Hepatocyte (in vitro differentiated cells): ENCODE data around the gene IQCH. TPM values are rescaled to one million over a fixed set of nuclear protein-coding genes. Genes with fewer than 3 reads are reported as not detected.

Source experiments
- DNase-seq: peaks from one replicate; pipeline ENCODE4 v3.0.0-alpha.2; 2016; ENCODE audit warnings: low spot score
- H2AFZ ChIP-seq: fragments of 200-600 bp; sonication (generic); 2 replicates; pipeline ENCODE4 v1.6.0; 2016; ENCODE audit warnings: antibody characterized with exemption, mild to moderate bottlenecking
- H3K27ac ChIP-seq: fragments of 200-600 bp; sonication (generic); 2 replicates; pipeline ENCODE4 v1.5.1; 2016; ENCODE audit warnings: mild to moderate bottlenecking
- H3K27me3 ChIP-seq: fragments of 200-600 bp; sonication (generic); 2 replicates; pipeline ENCODE4 v1.6.1; 2016
- H3K36me3 ChIP-seq: fragments of 200-600 bp; sonication (generic); replicated peaks from 2 replicates; pipeline ENCODE4 v1.5.1; 2016; ENCODE audit warnings: low read depth; ENCODE audit not compliant: insufficient read depth
- H3K4me1 ChIP-seq: fragments of 200-600 bp; sonication (generic); 2 replicates; pipeline ENCODE4 v1.5.1; 2016; ENCODE audit warnings: mild to moderate bottlenecking, moderate library complexity; ENCODE audit not compliant: insufficient read depth
- H3K4me2 ChIP-seq: fragments of 200-600 bp; sonication (generic); 2 replicates; pipeline ENCODE4 v1.6.0; 2016
- H3K4me3 ChIP-seq: fragments of 200-600 bp; sonication (generic); 2 replicates; pipeline ENCODE4 v1.5.1; 2016; ENCODE audit warnings: mild to moderate bottlenecking
- H3K79me2 ChIP-seq: fragments of 200-600 bp; sonication (generic); 2 replicates; pipeline ENCODE4 v1.6.0; 2017; ENCODE audit warnings: mild to moderate bottlenecking
- H3K9me2 ChIP-seq: fragments of 200-600 bp; sonication (generic); replicated peaks from 2 replicates; pipeline ENCODE4 v1.6.0; 2017; ENCODE audit warnings: mild to moderate bottlenecking; ENCODE audit not compliant: insufficient read depth
- H3K9me3 ChIP-seq: fragments of 200-600 bp; sonication (generic); 2 replicates; pipeline ENCODE4 v1.5.1; 2016; ENCODE audit warnings: low read depth, mild to moderate bottlenecking
- H4K20me1 ChIP-seq: fragments of 200-600 bp; sonication (generic); 2 replicates; pipeline ENCODE4 v1.6.0; 2016; ENCODE audit warnings: mild to moderate bottlenecking; ENCODE audit not compliant: insufficient read depth, poor library complexity, severe bottlenecking
- CTCF ChIP-seq: fragments of 200-600 bp; sonication (generic); IDR thresholded peaks from 2 replicates; pipeline ENCODE4 v1.5.1; 2016; ENCODE audit warnings: antibody characterized with exemption, mild to moderate bottlenecking; ENCODE audit not compliant: poor library complexity
- EZH2 ChIP-seq: fragments of 200-600 bp; sonication (generic); IDR thresholded peaks from 2 replicates; pipeline ENCODE4 v1.6.1; 2016; ENCODE audit warnings: antibody characterized with exemption, mild to moderate bottlenecking, borderline replicate concordance
- EZH2phosphoT487 ChIP-seq: fragments of 200-600 bp; sonication (generic); IDR thresholded peaks from one replicate; pipeline ENCODE4 v1.6.1; 2018; ENCODE audit warnings: antibody characterized with exemption, mild to moderate bottlenecking, low read depth, moderate library complexity; ENCODE audit not compliant: unreplicated experiment, severe bottlenecking
- WGBS: methylation state at CpG from one replicate; pipeline ENCODE4 v1.1.6; 2016; ENCODE audit warnings: low lambda C conversion rate; ENCODE audit errors: missing lambda C conversion rate; 5-methylcytosine and 5-hydroxymethylcytosine counted together
- polyA plus RNA-seq: library from polyadenylated mRNA; unstranded; fragments of >200 nt; fragmentation: Nextera tagmentation; extraction: Ambion mirVana; gene quantifications from 2 replicates; pipeline ENCODE4 v1.2.1, GENCODE V29; 2016
- total RNA-seq: library from RNA; depleted of rRNA; stranded (reverse); fragments of >200 nt; gene quantifications from 2 replicates; pipeline ENCODE4 v1.2.3, GENCODE V29; 2014

The IQCH gene
- total and polyA plus RNA-seq, 2 experiments from 2014 or later, result 0.76 to 1.0 TPM

DNA sequence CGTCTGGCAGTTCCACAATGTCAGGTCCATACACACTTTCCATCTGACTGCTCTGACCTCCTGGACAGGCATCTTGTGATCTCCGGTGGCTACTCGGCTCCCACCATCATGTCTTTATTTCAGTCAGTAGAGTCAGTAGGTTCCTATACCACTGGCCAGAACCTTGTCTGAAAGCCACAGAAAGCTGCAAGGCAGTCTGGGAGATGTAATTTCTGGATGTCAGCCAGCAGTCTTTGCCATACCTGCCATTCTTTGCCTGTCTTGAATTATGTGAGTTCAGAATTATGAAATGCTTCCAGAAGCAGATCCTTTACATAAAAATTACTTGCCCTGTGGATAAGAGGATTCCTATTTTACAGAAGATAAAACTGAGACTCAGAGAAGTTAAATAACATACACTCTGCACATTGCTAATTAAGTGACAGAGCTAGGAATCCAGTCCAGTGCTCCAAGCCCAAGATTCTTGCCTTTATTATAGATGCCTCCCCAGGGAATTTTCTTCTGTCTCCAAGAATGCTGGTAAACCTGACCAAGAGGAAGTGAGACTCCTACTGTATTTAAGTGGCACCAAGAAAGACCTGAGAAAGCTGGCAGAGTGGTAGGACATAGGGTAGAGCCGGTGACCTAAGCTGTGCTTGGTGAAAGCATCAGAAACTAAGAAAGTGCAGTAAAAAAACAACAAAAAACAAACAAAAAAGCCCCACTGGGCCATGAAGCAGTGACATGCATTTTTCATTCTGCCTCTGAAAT lies 75.6 kb downstream of the IQCH start:
- 93% methylated on average over 4 of the region's 4 CpGs for WGBS
- no peaks in the 10 kb centered on the region for H3K79me2 ChIP-seq
- no peaks in the 10 kb centered on the region for H3K9me2 ChIP-seq
- no peak overlapping the region for H2AFZ ChIP-seq
- H3K36me3 ChIP-seq, result no peaks in the 10 kb centered on the region
- no peak overlapping the region for H3K4me3 ChIP-seq
- H3K4me1 ChIP-seq, result no peaks in the 10 kb centered on the region
- H3K27ac ChIP-seq, result no peak overlapping the region
- no peak for DNase-seq
- no peak overlapping the region for H3K4me2 ChIP-seq
- no peaks in the 10 kb centered on the region for H3K9me3 ChIP-seq
- no peaks in the 10 kb centered on the region for H3K27me3 ChIP-seq
- no peaks in the 10 kb centered on the region for H4K20me1 ChIP-seq
- TF ChIP-seq EZH2, result no peak
- no peak for TF ChIP-seq CTCF
- no peak for TF ChIP-seq EZH2phosphoT487

GRCh38 chr15:67331676-67332075 lies 77.1 kb downstream of the IQCH start:
- H3K27me3 ChIP-seq, result no peaks in the 10 kb centered on the region
- TF ChIP-seq CTCF (no peak), EZH2phosphoT487 (no peak), EZH2 (no peak)
- no peaks in the 10 kb centered on the region for H3K79me2 ChIP-seq
- no peak overlapping the region for H2AFZ ChIP-seq
- H3K36me3 ChIP-seq, result no peaks in the 10 kb centered on the region
- 53% methylated on average over 1 of the region's 1 CpG for WGBS
- H3K4me2 ChIP-seq, result no peak overlapping the region
- H3K4me1 ChIP-seq, result no peaks in the 10 kb centered on the region
- no peak for DNase-seq
- H3K27ac ChIP-seq, result no peak overlapping the region
- H3K9me3 ChIP-seq, result no peaks in the 10 kb centered on the region
- H4K20me1 ChIP-seq, result no peaks in the 10 kb centered on the region
- no peak overlapping the region for H3K4me3 ChIP-seq
- no peaks in the 10 kb centered on the region for H3K9me2 ChIP-seq

- WGBS, result 58% methylated on average over 4 of the region's 4 CpGs
- Histone ChIP-seq H3K9me3 (no peaks in the 10 kb centered on the region), H3K4me1 (no peaks in the 10 kb centered on the region), H2AFZ (no peak overlapping the region), H3K36me3 (no peaks in the 10 kb centered on the region), H3K27me3 (no peaks in the 10 kb centered on the region), H3K79me2 (no peaks in the 10 kb centered on the region), H3K27ac (no peak overlapping the region), H3K4me3 (no peak overlapping the region), H4K20me1 (no peaks in the 10 kb centered on the region), H3K9me2 (no peaks in the 10 kb centered on the region), H3K4me2 (no peak overlapping the region)
- TF ChIP-seq CTCF (no peak), EZH2 (no peak), EZH2phosphoT487 (no peak)
- no peak for DNase-seq
These were observed 80.4 kb downstream of the IQCH start for GRCh38 chr15:67335026-67335425.
